CD14-positive monocyte (primary cell): ENCODE data around the gene LRP1. TPM values are rescaled to one million over a fixed set of nuclear protein-coding genes. Genes with fewer than 3 reads are reported as not detected.

Experiments
- DNase-seq, 3 donors: peaks; one replicate each; pipeline ENCODE4 v3.0.0-alpha.2; 2011 to 2022
- H2AFZ ChIP-seq: 2 replicates; pipeline ENCODE4 v1.6.0; 2012; ENCODE audit warnings: mild to moderate bottlenecking, low read depth, low read length, inconsistent platforms; ENCODE audit not compliant: insufficient read depth, poor library complexity, severe bottlenecking
- H3K27ac ChIP-seq, 2 donors: 1 replicate in 1 of 2; 2 replicates in 1 of 2; pipeline ENCODE4 v1.5.1; 2012 to 2013; ENCODE audit warnings: low read length in 2 of 2, control low read depth in 1 of 2, inconsistent platforms in 1 of 2, low read depth in 1 of 2, mild to moderate bottlenecking in 1 of 2
- H3K27me3 ChIP-seq, 2 donors: one replicate each; pipeline versions ENCODE4 v1.6.0 to v1.6.1; 2011 to 2013; ENCODE audit warnings: low read length in 2 of 2; ENCODE audit not compliant: control insufficient read depth in 2 of 2, insufficient read depth in 2 of 2
- H3K36me3 ChIP-seq, 2 donors: replicated peaks in 1 of 2; 1 replicate in 1 of 2; 2 replicates in 1 of 2; pipeline versions ENCODE4 v1.5.1 to v1.6.1; 2012 to 2013; ENCODE audit warnings: low read length in 2 of 2, control low read depth in 1 of 2, inconsistent platforms in 1 of 2, mild to moderate bottlenecking in 1 of 2; ENCODE audit not compliant: insufficient read depth in 2 of 2, control insufficient read depth in 1 of 2
- H3K4me1 ChIP-seq, 2 donors: 1 replicate in 1 of 2; 2 replicates in 1 of 2; pipeline versions ENCODE4 v1.5.1 to v1.6.1; 2012 to 2013; ENCODE audit warnings: low read length in 2 of 2, control low read depth in 1 of 2, inconsistent platforms in 1 of 2, mild to moderate bottlenecking in 1 of 2, moderate library complexity in 1 of 2; ENCODE audit not compliant: insufficient read depth in 2 of 2, control insufficient read depth in 1 of 2
- H3K4me2 ChIP-seq: replicated peaks from 2 replicates; pipeline ENCODE3; 2012; ENCODE audit warnings: low read length, moderate library complexity, mild to moderate bottlenecking; ENCODE audit not compliant: poor library complexity, severe bottlenecking; ENCODE audit errors: extremely low read depth
- H3K4me3 ChIP-seq, 3 experiments: fragments of 200-600 bp in 1 of 3; sonication (generic) in 1 of 3; replicated peaks in 1 of 3; 1 replicate in 2 of 3; 2 replicates in 1 of 3; pipeline ENCODE4 v1.5.1; 2011 to 2013; ENCODE audit warnings: low read length in 3 of 3, mild to moderate bottlenecking in 3 of 3, control low read depth in 2 of 3, low read depth in 2 of 3, inconsistent platforms in 1 of 3, moderate library complexity in 1 of 3
- H3K79me2 ChIP-seq: 2 replicates; pipeline ENCODE4 v1.6.0; 2012; ENCODE audit warnings: mild to moderate bottlenecking, control low read depth, inconsistent platforms, low read length, moderate library complexity; ENCODE audit not compliant: insufficient read depth
- H3K9ac ChIP-seq: 2 replicates; pipeline ENCODE4 v1.6.0; 2017; ENCODE audit warnings: low read length, mild to moderate bottlenecking; ENCODE audit not compliant: insufficient read depth, poor library complexity, severe bottlenecking
- H3K9me3 ChIP-seq, 2 donors: replicated peaks in 1 of 2; 1 replicate in 1 of 2; 2 replicates in 1 of 2; pipeline versions ENCODE4 v1.5.1 to v1.6.1; 2012 to 2013; ENCODE audit warnings: low read length in 2 of 2, control low read depth in 1 of 2; ENCODE audit not compliant: control insufficient read depth in 1 of 2, insufficient read depth in 1 of 2
- H4K20me1 ChIP-seq: 2 replicates; pipeline ENCODE4 v1.6.0; 2012; ENCODE audit warnings: mild to moderate bottlenecking, low read length, control low read depth, moderate library complexity; ENCODE audit not compliant: insufficient read depth
- H3K27ac Mint-ChIP-seq, 7 donors: one replicate each; pipeline ENCODE4 v1.8.0; 2020; ENCODE audit warnings: mild to moderate bottlenecking in 7 of 7, mixed read lengths in 7 of 7, moderate library complexity in 6 of 7, inconsistent platforms in 2 of 7
- H3K27me3 Mint-ChIP-seq, 3 donors: one replicate each; pipeline ENCODE4 v1.8.0; 2021 to 2022; ENCODE audit warnings: low read depth in 3 of 3, mild to moderate bottlenecking in 3 of 3, mixed read lengths in 3 of 3, moderate library complexity in 3 of 3, inconsistent platforms in 1 of 3
- H3K36me3 Mint-ChIP-seq, 2 donors: one replicate each; pipeline ENCODE4 v1.8.0; 2020; ENCODE audit warnings: mixed read lengths in 2 of 2, inconsistent platforms in 1 of 2, mild to moderate bottlenecking in 1 of 2
- H3K4me1 Mint-ChIP-seq: one replicate; pipeline ENCODE4 v1.8.0; 2020; ENCODE audit warnings: mild to moderate bottlenecking, mixed read lengths
- H3K4me3 Mint-ChIP-seq, 2 donors: one replicate each; pipeline ENCODE4 v1.8.0; 2020; ENCODE audit warnings: mild to moderate bottlenecking in 2 of 2, mixed read lengths in 2 of 2, moderate library complexity in 1 of 2
- H3K9me3 Mint-ChIP-seq, 7 donors: one replicate each; pipeline ENCODE4 v1.8.0; 2020 to 2022; ENCODE audit warnings: mixed read lengths in 7 of 7, mild to moderate bottlenecking in 6 of 7, moderate library complexity in 6 of 7, inconsistent platforms in 2 of 7
- WGBS: methylation state at CpG from one replicate; pipeline ENCODE4 v1.1.5; 2013; ENCODE audit warnings: missing lambda C conversion rate; ENCODE audit not compliant: insufficient coverage; 5-methylcytosine and 5-hydroxymethylcytosine counted together
- intact Hi-C, 2 donors: fragments of 100-400 bp; cut with micrococcal nuclease; formaldehyde crosslinking; loops; one replicate each; pipeline versions ENCODE4 v1.15.0 to v1.15.1; 2023
- polyA plus RNA-seq, 3 donors: library from polyadenylated mRNA; depleted of rRNA in 1 of 3; unstranded in 2 of 3; stranded (reverse) in 1 of 3; fragments of 300-500 nt in 2 of 3; fragments of >200 nt in 1 of 3; fragmentation: Illumina TruSeq in 2 of 3; gene quantifications; 1 replicate in 2 of 3; 2 replicates in 1 of 3; pipeline ENCODE4 v1.2.3, GENCODE V29; 2012 to 2021
- TF ChIP-seq, protein P1 (sequence below): fragments of 200-600 bp; IDR thresholded peaks from one replicate; pipeline ENCODE4 v1.8.0; 2022; ENCODE audit warnings: antibody characterized with exemption, mild to moderate bottlenecking

LRP1 gene
- polyA plus RNA-seq, 3 donors = 5.5 to 246 (median 10.5) TPM

GRCh38 chr12:57105011-57105753 lies 23.1 kb upstream of the LRP1 start:
- Mint-ChIP-seq H3K9me3 (peaks cover 0 to 2% (median 0%) of the 10 kb centered on the region in 7 donors), H3K27me3 (no peaks in the 10 kb centered on the region), H3K4me1 (peaks cover 59% of the 10 kb centered on the region), H3K36me3 (peaks cover 66 to 85% of the 10 kb centered on the region in 2 donors), H3K27ac (peak overlapping the region in 5 of 7 donors; percentile 11 to 81 (median 33)), H3K4me3 (no peak overlapping the region)
- H3K9ac ChIP-seq = no peak overlapping the region
- peaks cover 100% of the 10 kb centered on the region for H4K20me1 ChIP-seq
- H3K79me2 ChIP-seq = peaks cover 50% of the 10 kb centered on the region
- H3K9me3 ChIP-seq = no peaks in the 10 kb centered on the region
- DNase-seq = no peak
- peak overlapping the region in 1 of 2 donors; percentile 48 for H3K27ac ChIP-seq
- no peak overlapping the region for H2AFZ ChIP-seq
- WGBS = 96% methylated on average over 11 of the region's 14 CpGs
- H3K4me1 ChIP-seq = peaks cover 30 to 66% of the 10 kb centered on the region in 2 donors
- H3K4me2 ChIP-seq = no peak overlapping the region
- H3K36me3 ChIP-seq = peaks cover 59 to 83% of the 10 kb centered on the region in 2 donors
- intact Hi-C loops = no loop called here
- H3K4me3 ChIP-seq = no peak overlapping the region
- no peaks in the 10 kb centered on the region for H3K27me3 ChIP-seq
- TF ChIP-seq, protein P1, sequence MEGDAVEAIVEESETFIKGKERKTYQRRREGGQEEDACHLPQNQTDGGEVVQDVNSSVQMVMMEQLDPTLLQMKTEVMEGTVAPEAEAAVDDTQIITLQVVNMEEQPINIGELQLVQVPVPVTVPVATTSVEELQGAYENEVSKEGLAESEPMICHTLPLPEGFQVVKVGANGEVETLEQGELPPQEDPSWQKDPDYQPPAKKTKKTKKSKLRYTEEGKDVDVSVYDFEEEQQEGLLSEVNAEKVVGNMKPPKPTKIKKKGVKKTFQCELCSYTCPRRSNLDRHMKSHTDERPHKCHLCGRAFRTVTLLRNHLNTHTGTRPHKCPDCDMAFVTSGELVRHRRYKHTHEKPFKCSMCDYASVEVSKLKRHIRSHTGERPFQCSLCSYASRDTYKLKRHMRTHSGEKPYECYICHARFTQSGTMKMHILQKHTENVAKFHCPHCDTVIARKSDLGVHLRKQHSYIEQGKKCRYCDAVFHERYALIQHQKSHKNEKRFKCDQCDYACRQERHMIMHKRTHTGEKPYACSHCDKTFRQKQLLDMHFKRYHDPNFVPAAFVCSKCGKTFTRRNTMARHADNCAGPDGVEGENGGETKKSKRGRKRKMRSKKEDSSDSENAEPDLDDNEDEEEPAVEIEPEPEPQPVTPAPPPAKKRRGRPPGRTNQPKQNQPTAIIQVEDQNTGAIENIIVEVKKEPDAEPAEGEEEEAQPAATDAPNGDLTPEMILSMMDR = no peak

- Histone ChIP-seq H3K4me3 (no peak overlapping the region), H3K27ac (peak overlapping the region in 1 of 2 donors; percentile 59), H3K9me3 (no peaks in the 10 kb centered on the region), H3K4me2 (no peak overlapping the region), H3K79me2 (peaks cover 60% of the 10 kb centered on the region), H3K36me3 (peaks cover 54 to 73% of the 10 kb centered on the region in 2 donors), H4K20me1 (peaks cover 92% of the 10 kb centered on the region), H3K4me1 (peaks cover 30 to 69% of the 10 kb centered on the region in 2 donors), H3K27me3 (no peaks in the 10 kb centered on the region), H3K9ac (no peak overlapping the region), H2AFZ (no peak overlapping the region)
- no peak overlapping the region for H3K4me3 Mint-ChIP-seq
- peaks cover 59% of the 10 kb centered on the region for H3K4me1 Mint-ChIP-seq
- H3K27ac Mint-ChIP-seq = peak overlapping the region in 3 of 7 donors; percentile 23 to 57 (median 47)
- TF ChIP-seq, protein P1 = no peak
- H3K36me3 Mint-ChIP-seq = peaks cover 58 to 75% of the 10 kb centered on the region in 2 donors
- peaks cover 0 to 2% (median 0%) of the 10 kb centered on the region in 7 donors for H3K9me3 Mint-ChIP-seq
- 91% methylated on average over 7 of the region's 9 CpGs for WGBS
- H3K27me3 Mint-ChIP-seq = peaks cover 0 to 2% (median 0%) of the 10 kb centered on the region in 3 donors
- DNase-seq = no peak
- intact Hi-C loops = no loop called here
Observed at GRCh38 chr12:57106021-57106708, 22.1 kb upstream of the LRP1 start.
